Measurements from ENCODE around the gene ATRN.
"Not testable (repeated sequence)": the region's sequence is repeated elsewhere in the genome, so short reads cannot be mapped to it uniquely, and the experiment has no call there.

ATRN gene

GRCh38 chr20:3486850-3487249 lies 16.0 kb downstream of the ATRN start:
- TF ChIP-seq CTCF (conservative IDR thresholded peaks at IDR 0.05; ENCODE audit: low read depth, low read length), result no peak

GRCh38 chr20:3492669-3493068 lies 21.9 kb downstream of the ATRN start:
- H3K4me3 ChIP-seq (ENCODE audit: low read depth, low read length), result no peak overlapping the region
- DNase-seq (ENCODE audit: low read depth), result no peak
- TF ChIP-seq CTCF (conservative IDR thresholded peaks at IDR 0.05; ENCODE audit: low read depth, low read length), result no peak

More at GRCh38 chr20:3486850-3487249, 16.0 kb downstream of the ATRN start:
- no peak for DNase-seq (ENCODE audit: low read depth)
- H3K4me3 ChIP-seq (ENCODE audit: low read depth, low read length), result no peak overlapping the region

GRCh38 chr20:3494218-3494617 lies 23.4 kb downstream of the ATRN start:
- no peak overlapping the region for H3K4me3 ChIP-seq (ENCODE audit: low read depth, low read length)
- DNase-seq (ENCODE audit: low read depth), result no peak
- TF ChIP-seq CTCF (conservative IDR thresholded peaks at IDR 0.05; ENCODE audit: low read depth, low read length), result no peak

- no peak for DNase-seq (ENCODE audit: low read depth)
- TF ChIP-seq CTCF (conservative IDR thresholded peaks at IDR 0.05; ENCODE audit: low read depth, low read length), result no peak
- no peak overlapping the region for H3K4me3 ChIP-seq (ENCODE audit: low read depth, low read length)
Measured at GRCh38 chr20:3502878-3503277, 32.1 kb downstream of the ATRN start.

GRCh38 chr20:3505148-3505547 lies 34.3 kb downstream of the ATRN start:
- no peak for DNase-seq (ENCODE audit: low read depth)
- TF ChIP-seq CTCF (conservative IDR thresholded peaks at IDR 0.05; ENCODE audit: low read depth, low read length), result no peak
- H3K4me3 ChIP-seq (ENCODE audit: low read depth, low read length), result no peak overlapping the region

- TF ChIP-seq CTCF (conservative IDR thresholded peaks at IDR 0.05; ENCODE audit: low read depth, low read length), result no peak
- no peak for DNase-seq (ENCODE audit: low read depth)
- no peak overlapping the region for H3K4me3 ChIP-seq (ENCODE audit: low read depth, low read length)
Measured at GRCh38 chr20:3509064-3509463, 38.2 kb downstream of the ATRN start.

GRCh38 chr20:3510110-3510509 lies 39.3 kb downstream of the ATRN start:
- H3K4me3 ChIP-seq (ENCODE audit: low read depth, low read length), result no peak overlapping the region
- TF ChIP-seq CTCF (conservative IDR thresholded peaks at IDR 0.05; ENCODE audit: low read depth, low read length), result no peak
- no peak for DNase-seq (ENCODE audit: low read depth)

GRCh38 chr20:3512239-3512638 lies 41.4 kb downstream of the ATRN start:
- not testable (repeated sequence) for H3K4me3 ChIP-seq (ENCODE audit: low read depth, low read length); DNase-seq (ENCODE audit: low read depth)

Measured in choroid plexus epithelial cell (primary cell).